Measurements from ENCODE around the gene PLEKHG4B.
A peak's percentile ranks its signal among the peaks of the same experiment; 100 is the strongest.

The PLEKHG4B gene

DNA sequence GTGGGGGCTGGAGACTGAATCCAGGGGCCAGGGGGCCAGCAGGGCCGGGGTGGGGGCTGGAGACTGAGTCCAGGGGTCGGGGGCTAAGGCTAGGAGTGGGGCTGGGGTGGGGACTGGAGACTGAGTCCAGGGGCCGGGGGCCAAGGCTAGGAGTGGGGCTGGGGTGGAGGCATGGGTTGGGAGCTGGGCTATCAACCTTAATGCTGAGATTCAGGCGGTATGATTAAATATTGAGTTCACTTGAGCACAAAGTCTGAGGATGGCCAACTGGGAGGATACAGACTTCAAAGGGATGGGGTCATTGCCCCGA lies 82.3 kb downstream of the PLEKHG4B start:
- no peak for DNase-seq

DNA sequence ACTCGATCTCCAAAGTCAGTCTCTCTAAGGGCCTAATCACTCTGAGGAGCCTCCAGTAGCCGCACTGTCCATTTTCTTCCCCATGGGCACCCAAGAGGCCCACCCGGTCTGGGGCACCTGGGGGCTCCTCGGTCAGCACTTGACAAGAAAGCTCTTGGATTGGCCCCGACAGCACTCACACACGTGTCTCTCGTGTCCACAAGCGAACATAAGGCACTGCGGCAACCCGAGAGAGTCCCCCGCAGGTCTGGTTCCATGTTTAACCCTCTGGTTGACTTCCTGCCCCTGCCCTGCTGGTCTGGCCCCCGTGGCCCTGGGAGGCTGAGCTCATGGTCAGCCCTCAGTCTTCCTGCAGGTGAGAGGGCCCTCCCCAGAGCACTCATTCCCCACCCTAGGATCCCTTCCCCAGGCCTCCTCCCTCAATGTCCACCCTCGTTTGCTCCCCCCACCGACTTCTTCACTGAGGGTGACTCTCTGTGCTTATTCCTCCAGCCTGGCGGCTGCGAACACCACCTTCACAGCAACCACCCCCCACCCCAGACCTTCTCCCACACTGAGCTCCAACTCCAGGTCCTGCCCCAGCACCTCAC lies 83.0 kb downstream of the PLEKHG4B start:
- no peak for DNase-seq

DNA sequence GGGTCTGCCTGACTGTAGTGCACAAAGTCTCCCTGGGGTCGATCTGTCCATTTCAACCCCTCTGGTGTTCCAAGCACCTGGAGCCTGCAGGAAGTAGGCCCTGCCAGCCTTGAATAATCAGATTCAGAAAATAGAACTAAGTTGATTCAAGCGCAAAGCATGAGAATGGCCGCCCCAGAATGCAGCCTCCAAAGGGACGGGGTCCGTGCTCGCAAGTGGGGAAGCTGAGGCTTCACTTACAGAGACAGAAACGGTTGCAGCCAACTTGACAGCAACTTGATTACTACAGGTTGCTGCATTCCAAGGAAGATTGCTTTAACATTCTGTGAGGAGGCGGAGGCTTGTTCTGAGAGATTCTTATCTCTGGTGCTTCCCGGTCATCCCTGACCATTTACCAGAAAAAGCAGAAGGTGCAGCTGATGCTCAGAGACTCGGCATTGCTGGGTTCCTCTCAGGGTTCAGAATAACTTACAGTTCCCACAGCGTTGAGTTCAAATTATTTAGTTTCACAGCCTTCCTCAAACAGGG lies 84.4 kb downstream of the PLEKHG4B start:
- no peak for DNase-seq

DNA sequence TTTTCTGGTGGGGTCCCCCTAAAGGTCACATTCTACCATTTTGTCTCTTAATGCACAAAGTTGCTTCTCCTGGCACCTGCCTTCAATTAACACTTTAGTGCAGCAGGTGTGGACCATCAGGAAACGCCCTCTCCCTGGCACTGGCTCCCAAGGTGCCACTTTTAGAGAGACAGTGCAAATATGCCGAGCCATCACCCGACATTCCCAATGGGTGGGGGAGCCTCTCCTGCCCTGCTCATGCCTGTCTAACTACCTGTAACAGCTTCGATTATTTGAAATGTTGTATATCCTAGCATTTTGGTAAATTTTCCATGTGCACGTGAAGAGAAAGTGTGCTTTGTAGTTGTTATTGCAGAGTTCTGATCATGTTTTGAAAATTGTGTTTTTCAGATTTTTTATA lies 86.1 kb downstream of the PLEKHG4B start:
- no peak for DNase-seq

DNA sequence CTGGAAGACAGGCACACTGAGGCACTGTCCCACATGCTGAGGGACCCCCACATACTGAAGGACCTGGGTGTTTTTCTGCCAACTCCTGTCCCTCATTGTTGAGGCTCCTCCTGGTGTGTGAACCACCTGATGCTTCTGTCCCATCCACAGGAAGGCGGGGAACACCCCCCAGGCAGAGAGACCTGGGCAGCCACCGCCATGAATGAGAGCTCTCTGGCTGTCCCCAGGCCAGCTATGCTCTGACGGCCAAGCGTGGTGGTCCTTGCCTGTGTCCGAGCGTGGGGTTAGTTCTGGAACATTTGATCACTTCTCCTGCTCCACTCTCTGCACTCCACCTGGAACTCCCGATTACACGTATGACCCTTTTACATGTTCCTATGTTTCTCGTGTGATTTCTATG lies 87.4 kb downstream of the PLEKHG4B start:
- DNase-seq, result no peak

DNA sequence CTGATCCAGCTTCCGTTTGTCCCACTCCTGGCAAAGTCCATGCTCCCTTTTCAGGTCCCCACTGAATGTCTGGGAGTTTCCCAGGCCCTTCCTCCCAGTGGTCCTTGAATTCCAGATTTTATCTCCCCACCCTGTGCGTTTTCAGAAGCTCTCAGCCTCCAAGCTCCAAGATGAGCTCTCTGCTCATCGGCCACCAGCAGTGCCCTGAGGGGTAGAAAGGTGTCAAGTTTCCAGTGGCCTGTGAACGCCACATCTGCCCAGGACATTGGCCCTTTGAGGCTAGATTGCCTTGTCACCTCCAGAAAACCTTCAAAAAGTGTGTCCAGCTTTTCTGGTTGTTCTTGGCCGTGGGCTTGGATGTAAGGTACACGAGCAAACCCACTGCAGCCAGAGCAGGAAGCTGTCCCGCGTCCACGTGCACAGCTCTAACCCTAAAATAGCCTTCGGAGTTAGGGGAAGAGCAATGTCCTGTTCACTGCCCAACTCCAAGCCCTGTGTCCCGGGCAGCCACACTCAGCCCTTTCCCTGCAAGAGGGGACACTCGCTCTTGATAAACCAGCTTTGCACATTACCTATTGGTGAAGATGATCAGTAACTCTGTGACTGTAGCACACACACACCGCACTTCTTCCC lies 88.4 kb downstream of the PLEKHG4B start:
- no peak for DNase-seq

DNA sequence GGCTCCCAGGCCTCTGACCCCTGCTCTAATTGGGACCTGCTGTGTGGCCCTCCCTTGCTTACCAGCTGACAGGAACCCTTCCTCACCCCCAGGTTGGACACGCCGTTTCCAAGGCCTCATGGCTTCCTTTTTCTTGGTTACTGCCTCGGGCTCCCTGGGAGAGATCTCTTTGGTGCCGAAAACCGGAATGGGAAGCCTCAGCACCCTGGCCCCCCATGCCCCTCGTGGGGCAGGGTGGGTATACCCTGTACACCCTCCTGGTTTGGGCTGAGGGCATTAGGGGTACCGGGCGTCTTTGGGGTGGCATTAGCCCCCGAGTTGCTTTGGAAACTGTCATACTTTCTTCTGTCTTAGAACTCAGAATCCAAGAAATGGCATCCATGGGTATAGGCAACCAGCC lies 89.2 kb downstream of the PLEKHG4B start:
- no peak for DNase-seq

DNA sequence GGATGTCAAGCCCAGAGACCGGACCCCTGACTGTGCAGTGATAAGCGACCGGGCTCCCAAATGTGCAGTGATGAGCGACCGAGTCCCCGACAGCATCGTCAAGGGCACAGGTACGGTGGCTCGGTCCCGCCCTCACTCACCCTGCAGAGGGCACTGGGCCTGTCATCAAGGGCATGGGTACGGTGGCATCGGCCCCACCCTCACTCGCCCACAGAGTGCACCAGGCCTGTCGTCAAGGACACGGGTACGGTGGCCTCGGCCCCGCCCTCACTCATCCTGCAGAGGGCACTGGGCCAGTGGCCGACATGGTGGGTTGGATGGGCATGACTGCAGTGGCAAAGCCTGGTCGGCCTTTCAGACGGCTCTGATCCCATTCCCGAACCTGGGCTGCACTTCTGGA lies 89.6 kb downstream of the PLEKHG4B start:
- DNase-seq, result no peak

DNA sequence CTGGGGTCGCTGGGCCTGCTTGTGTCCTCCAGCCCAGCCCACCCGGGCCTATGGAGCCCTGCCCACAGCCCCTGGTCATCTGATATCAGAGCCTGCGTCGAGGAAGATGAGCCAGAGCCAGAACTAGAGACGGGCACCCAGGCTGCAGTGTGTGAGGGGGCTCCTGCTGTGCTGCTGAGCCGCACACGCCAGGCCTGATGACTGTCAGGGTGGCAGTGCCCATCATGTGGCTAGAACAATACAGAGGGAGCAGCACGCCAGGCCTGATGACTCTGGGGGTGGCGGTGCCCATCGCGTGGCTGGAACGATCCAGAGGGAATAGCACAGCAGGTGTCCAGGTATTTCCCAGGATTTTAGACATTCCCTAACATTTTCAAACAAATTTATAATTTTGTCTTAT lies 90.2 kb downstream of the PLEKHG4B start:
- DNase-seq, result no peak

DNA sequence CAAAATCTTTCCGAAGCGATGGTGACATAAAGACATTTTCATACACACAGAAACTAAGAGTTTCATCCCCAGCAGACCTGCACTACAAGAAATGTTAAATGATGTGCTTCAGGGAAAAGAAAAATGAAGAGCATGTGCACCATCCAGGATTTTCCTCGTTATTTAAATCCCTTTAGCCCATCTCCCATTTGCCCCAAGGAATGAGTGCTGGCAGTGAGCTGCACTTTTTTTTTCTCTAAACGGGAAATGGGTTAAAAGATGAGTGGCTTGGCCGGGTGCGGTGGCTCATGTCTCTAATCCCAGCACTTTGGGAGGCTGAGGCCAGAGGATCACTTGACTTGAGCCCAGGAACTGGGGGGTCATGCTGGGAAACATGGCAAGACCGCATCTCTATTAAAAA lies 92.5 kb downstream of the PLEKHG4B start:
- DNase-seq, result no peak

DNA sequence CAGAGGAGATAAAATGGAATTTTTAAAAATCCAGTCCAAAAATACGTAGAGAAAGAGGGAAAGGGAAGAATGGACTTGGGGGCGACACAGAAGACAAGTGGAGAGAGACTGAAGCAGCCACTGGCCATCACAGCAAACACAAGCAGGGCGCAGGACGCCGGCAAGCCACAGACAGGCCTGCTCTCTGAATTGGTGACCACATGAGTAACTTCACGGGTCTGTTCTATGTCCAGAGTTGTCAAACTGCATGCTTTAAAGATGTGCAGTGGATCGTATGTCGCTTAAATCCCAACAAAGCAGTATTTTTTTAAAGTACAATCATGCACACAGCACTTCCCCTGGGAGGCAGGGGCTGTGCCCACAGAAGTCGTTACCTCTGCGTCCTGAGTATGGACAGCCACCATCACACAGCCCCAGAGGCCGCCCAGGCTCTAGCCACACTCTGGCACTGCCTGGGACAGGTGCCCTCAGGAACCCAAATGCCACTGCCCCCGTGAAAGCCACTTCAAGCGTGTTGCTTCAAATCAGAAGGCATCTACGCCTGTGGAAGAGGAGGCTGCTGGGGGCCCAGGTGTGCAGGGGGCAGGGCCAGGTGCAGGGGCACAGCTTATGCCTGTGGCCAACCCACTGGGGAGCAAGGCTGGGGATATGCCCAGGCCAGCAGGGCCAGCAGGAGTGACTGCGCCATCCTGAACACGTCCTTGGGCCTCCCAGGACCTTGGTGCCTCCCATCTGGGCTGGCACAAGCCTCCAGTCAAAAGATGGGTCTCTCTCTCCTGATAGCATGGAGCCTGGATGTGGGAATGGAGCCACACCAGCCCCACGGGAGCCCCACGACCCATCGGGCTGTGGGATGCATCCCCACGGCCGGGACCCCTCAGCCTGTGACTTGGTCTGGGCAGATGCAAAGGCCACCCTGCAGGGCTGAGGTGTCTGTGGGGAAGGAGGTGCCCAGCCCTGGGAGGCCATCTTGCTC lies 93.4 kb downstream of the PLEKHG4B start:
- DNase-seq, result no peak

DNA sequence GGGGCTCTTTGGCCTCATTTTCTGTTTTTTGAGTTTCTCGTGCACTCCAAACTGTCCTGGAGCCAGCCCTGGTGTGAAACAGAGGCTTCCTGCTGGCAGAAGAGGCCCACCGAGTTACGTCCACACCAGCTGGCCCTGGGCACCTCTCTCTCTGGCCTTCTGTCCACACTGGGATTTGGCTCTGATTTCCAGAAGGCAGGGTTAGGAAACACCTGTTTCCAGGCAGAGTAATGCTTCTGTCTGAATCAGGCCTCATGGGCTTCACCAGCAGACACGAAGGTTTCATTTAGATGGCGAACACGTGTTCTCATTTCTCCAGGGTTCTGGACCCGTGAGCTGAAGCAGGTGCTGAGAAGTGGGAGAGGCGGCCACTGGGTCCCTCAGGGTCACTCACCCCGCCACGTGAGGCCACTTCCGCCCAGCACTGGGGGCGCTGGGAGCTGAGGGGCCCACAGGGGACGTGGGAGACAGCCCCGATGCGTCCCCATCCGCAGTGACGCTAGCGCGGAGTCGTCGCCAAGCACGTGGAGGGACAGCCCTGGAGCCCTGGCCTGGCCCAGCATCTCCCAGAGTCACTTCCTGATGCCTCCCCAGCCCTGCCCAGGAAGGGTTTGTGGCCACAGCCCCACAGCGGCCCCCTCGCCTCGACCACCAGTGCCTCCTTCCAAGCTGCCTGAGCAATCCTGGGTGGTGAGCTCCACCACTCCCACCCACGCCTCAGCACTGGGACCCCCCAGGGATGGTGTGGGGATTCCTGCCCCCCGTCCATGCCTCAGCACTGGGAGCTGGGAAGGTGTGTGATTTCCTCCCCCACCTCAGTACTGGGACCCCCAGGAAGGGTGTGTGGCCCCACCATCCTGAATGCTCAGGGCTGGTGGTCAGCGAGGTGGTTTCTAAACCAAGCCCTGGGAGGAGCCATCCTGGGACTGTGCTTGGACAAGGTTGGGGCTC lies 94.4 kb downstream of the PLEKHG4B start:
- no peak for DNase-seq

DNA sequence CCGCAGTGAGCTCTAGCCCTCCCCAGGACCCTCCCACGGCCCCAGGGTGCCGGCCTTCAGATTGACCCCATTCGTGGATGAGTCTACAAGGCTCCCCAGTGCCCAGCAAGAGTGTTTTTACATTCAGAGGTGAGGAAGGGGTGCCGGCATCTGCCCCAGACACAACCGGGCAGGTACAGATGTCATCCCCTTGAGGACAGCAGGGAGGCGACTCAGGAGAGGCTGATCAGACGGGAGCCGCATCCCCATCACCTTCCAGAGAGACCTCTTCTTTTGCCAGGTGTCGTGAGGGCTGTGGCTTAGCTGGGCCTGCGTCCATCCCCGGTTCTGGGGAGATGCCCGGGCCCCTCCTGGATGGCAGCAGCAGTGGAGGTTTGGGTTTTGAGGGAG lies 95.1 kb downstream of the PLEKHG4B start:
- DNase-seq, result no peak

DNA sequence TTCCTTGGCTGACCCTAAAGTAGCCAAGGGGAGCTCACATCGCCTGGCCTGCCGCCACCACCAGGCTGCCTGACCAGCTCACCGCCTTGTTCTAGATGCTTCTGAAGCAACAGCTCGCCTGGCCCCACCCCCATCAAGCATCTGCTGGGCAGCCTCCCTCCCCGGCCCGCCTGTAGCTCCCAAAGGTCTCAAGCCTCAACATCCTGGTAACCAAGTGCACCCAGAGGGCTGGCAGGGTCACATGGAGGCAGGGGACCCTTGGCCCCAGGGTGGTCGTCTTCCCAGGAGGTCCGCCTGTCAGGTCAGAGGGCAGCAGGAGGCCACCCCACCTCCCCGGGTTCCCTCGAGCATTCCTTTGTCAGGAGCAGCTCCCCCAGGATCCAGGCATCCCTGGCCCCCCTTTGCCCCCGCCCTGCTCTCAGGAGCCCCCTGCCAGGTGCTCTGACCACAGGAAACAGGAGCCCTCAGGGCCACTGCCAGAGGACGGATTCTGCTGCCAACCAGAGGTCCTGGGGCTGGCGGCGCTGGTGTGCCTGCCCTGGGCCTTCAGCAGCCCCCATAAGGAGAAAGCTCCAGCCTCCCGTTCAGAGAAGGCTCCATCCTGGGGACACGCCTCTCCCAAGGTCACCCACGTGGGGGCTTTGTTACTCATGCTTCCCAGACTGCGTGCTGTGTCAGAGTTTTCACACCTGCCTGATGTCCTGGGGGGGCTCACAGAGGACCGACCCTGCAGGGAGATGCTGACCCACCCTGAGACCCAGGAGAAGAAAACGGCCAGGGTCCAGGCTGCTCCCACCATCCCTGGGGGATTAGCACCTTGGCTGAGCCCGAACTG lies 95.9 kb downstream of the PLEKHG4B start:
- DNase-seq, result no peak

DNA sequence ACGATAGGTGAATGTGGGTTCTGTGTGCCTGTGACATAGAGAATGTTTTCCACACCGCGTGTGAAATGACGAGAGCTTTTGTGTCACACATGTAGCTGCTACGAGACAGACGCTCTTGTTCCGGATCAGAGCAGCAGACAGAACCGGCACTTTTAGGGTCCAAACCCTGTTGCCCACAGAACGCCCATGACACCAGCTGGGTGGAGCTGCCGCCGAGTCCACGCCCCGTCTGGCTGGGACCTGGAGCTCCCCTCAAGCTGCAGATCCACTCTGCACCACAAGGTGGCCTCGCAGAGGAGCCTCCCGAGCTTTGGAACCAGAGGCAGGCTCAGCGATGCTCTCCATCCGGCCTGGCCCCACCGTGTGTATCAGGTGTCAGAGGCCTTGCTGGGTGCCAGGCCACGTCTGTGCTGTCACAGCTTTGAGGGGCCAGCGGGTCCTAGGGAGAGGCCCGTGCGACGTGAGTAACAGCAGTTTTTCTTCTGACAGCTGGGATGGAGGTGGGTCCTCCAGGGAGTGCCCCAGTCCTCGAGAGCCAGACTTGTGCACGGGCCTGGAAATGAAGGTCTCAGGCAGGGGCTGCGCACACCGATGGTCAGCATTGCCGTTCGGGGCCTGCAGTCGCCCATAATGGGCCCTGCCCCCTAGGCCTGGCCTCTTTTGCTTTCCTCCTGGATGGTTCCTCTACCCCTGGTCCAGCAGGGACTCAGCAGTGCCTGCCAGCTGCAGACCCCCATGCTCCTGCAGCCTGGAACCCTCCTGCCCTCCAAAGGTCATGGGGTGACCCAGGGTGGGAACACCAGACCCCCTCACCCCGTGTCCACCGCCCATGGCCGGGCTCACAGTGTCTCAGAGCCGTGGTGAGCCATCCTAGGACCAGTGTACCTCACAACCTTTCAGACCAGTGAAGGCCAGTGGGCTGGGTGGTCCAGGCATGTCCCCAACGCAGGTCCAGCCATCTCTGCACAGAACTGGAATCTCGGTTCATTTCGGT lies 96.8 kb downstream of the PLEKHG4B start:
- peak; percentile 82 for DNase-seq

DNA sequence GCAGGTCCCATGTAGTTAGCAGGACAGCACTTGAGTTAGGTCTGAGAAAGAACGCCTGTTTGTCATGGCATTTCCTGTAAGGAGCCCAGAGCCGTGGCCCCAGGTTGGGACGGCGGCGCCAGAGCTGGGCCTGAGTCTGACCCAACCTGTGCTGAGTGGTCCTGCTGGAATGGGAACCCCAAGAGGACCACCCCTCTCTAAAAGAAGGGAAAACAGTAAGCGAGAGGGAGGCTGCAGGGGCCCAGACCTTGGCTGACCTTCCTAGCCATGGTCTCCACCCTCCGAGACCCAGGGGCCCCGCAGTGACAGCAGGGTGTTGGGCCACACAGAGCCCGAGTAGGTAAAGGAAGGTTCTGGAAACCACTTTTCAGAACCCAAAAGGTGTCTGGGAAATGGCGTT lies 97.5 kb downstream of the PLEKHG4B start:
- DNase-seq, result no peak

DNA sequence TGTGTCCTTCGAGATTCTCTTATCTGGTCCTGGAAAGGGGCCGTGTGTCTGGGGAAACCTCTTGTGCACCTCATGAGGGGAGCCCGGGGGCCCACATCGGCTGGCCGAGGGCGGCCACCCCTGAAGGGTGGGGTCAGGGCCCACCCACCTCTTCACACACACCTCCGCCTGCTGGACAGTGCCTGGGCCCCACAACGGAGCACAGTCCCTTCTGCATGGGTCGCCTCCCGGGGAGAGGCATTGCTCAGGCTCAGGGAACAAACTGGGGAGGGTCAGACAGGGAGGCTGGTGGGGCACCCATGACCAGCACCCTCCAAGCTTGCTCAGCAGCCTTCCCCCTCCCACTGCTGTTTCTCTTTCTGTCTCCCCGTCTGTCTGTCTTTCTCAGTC lies 98.0 kb downstream of the PLEKHG4B start:
- no peak for DNase-seq

DNA sequence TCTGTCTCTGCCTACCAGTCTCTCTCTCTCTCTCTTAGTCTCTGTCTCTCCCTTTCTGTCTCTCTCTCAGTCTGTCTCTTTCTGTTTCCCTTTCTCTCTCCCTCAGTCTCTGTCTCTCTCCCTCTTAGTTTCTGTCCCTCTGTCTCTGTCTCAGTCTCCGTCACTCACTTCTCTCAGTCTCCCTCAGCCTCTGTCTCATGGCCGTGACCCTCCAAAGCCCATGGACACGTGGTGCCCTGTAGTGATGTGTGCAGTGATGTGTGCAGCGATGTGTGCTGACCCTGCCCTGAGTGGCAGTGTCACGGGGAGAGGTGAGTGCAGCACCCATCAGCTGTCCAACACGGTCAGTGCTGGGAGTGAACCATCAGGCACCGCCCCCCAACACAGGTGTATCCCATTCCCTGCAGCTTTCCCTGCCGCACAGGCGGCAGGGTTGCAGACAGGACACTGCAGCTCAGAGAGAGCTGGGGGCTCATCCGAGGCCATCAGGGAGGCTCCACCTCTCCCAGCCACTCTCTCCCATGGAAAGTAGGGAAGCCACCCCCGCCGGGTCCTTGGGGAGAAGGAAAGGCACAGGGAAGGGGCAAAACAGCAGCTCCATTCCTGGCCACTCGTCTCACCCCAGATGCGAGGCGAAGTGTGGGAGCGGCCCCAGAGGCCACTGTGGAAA lies 98.5 kb downstream of the PLEKHG4B start:
- DNase-seq, result no peak

DNA sequence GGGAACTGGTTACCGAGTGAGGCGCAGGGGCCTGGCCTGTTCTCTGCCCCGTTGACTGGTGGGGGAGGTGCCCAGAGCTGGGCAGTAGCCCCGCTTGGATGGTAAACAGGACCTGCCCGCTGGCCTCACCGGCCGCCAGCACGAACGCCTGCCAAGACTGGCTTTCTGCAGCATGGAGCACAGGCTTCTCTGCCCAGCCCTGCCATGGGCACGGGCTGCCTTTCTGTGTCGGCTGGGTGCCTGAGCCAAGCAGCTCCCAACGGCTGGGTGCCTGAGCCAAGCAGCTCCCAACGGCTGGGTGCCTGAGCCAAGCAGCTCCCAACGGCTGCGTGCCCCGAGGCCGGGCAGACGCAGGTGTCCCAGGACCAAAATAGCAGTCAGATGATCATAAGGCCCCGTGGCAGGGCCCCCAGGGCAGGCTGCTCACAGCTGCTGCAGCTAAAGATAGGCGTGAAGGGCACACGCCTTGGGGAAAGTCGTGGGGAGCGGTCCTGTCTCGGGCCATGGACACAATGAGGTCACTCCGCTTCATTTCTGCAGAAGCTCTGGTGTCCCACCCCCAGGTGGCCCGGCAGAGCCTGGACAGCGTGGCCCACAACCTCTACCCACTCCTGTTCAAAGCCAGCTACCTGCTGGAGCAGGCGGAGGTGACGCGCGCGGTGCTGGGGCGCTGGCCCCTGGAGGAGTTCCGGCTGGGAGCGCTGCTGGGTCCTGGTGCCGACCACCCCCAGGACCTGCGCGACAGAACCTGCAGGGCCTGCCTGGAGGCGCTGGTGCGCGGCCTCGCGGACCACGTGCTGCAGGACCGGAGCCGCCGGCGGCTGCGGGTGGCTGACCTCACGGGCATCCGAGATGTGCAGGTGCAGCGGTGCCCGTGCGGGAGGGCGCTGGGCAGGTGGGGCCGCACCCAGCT lies 99.3 kb downstream of the PLEKHG4B start, which contains the start of gene LRRC14B:
TSS of gene LRRC14B (plus strand) at position 460 of the 913 bp plus-strand sequence. CDS start at position 504, 44 bp downstream.
- DNase-seq, result peak; percentile 12
